Measurements from ENCODE around the gene CREB3.

CREB3 gene

GRCh38 chr9:35702696-35703095 lies 29.8 kb upstream of the CREB3 start:
- H3K4me3 ChIP-seq (replicated peaks; ENCODE audit: low read depth, low read length), result no peak overlapping the region
- TF ChIP-seq CTCF (IDR thresholded peaks at IDR 0.05; ENCODE audit: low read length, missing control alignments), result no peak
- no peak for DNase-seq (ENCODE audit: low read depth)

DNA sequence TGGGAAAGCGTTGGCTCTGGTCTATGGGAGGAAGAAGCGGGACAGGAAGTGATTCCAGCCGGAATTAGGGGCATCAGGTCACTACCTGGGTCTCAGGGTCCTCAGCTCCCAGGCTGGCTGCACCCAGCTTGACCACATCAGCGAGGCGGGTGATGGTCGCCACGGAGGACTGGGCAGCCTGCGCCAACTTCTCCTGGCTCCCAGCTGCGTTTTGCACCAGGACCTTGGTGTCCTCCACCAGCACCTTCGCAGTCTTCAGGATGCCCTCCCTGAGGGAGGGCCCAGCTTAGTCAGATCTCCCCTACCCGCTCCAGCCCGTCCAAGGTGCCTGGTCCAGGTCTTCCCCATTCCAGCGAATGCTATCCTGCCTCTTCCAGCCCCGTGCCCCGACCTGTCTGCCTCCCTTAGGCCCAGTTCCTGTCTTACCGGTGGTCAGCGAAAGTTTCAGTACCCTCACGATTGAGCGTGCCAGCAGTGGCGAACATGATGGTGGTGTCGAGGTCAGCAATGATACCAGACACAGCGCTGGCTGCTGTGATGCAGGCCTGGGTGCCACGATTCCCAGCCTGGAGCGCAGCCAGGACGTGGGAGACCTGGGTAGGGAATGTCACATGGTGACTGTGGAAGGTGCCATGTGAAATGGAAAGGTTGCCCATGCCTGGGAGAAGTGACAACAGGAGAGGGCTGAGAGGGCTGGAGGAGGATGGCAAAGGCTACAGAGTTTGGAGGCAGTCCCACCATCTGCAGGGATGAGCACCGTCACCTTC lies 28.4 kb upstream of the CREB3 start:
- no peak overlapping the region for H3K4me3 ChIP-seq (replicated peaks; ENCODE audit: low read depth, low read length)
- no peak for TF ChIP-seq CTCF (IDR thresholded peaks at IDR 0.05; ENCODE audit: low read length, missing control alignments)
- DNase-seq (ENCODE audit: low read depth), result no peak

DNA sequence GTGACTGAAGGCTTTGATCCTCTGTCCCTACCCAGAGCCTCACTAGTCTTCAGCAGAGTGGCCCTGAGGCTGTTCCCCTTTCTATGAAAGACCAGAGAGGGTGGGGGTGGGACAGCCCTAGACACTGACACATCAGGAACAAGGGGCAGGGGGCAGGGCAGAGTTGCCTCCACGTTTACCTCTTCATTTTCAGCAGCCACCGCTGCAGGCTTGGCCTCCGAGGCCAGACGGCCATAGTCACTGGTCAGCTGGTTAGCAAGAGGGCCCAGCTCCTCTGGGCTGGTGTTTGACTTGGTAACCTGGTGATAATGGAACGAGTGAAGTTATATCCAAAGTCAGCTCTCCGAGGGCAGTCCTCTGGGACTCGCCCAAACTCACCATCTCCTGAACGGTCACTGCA lies 27.1 kb upstream of the CREB3 start:
- H3K4me3 ChIP-seq (replicated peaks; ENCODE audit: low read depth, low read length), result no peak overlapping the region
- no peak for TF ChIP-seq CTCF (IDR thresholded peaks at IDR 0.05; ENCODE audit: low read length, missing control alignments)
- DNase-seq (ENCODE audit: low read depth), result no peak

GRCh38 chr9:35705836-35706430 lies 26.5 kb upstream of the CREB3 start:
- H3K4me3 ChIP-seq (replicated peaks; ENCODE audit: low read depth, low read length), result no peak overlapping the region
- DNase-seq (ENCODE audit: low read depth), result no peak
- TF ChIP-seq CTCF (IDR thresholded peaks at IDR 0.05; ENCODE audit: low read length, missing control alignments), result no peak

GRCh38 chr9:35706951-35707350 lies 25.5 kb upstream of the CREB3 start:
- no peak for DNase-seq (ENCODE audit: low read depth)
- no peak overlapping the region for H3K4me3 ChIP-seq (replicated peaks; ENCODE audit: low read depth, low read length)
- TF ChIP-seq CTCF (IDR thresholded peaks at IDR 0.05; ENCODE audit: low read length, missing control alignments), result no peak

- H3K4me3 ChIP-seq (replicated peaks; ENCODE audit: low read depth, low read length), result no peak overlapping the region
- no peak for TF ChIP-seq CTCF (IDR thresholded peaks at IDR 0.05; ENCODE audit: low read length, missing control alignments)
- DNase-seq (ENCODE audit: low read depth), result no peak
Measured at GRCh38 chr9:35708146-35708545, 24.3 kb upstream of the CREB3 start.

Measured in fibroblast of pulmonary artery (primary cell).